Heart left ventricle (tissue), 16 donors: ENCODE data around the gene LPP. TPM values are rescaled to one million over a fixed set of nuclear protein-coding genes. Genes with fewer than 3 reads are reported as not detected.

ENCODE experiments used
- ATAC-seq, 4 donors: fragments of 200-7000 bp; cut with Tn5 transposase; one replicate each; pipeline ENCODE4 v1.9.1; 2020 to 2022; ENCODE audit warnings: moderate library complexity in 4 of 4, mild to moderate bottlenecking in 3 of 4, moderate number of reproducible peaks in 1 of 4
- DNase-seq, 5 donors: peaks; one replicate each; pipeline ENCODE4 v3.0.0-alpha.2; 2020
- H3K27ac ChIP-seq, 12 donors: fragments of 200-600 bp; sonication (generic) in 4 of 12; one replicate each; pipeline versions ENCODE4 v1.5.0 to v1.8.0; 2016 to 2022; ENCODE audit warnings: mild to moderate bottlenecking in 2 of 12
- H3K27me3 ChIP-seq, 9 donors: fragments of 200-600 bp; sonication (generic) in 2 of 9; one replicate each; pipeline versions ENCODE4 v1.5.1 to v1.8.0; 2016 to 2022; ENCODE audit warnings: mild to moderate bottlenecking in 3 of 9
- H3K36me3 ChIP-seq, 9 donors: fragments of 200-600 bp; sonication (generic) in 2 of 9; one replicate each; pipeline versions ENCODE4 v1.5.0 to v1.8.0; 2018 to 2022; ENCODE audit warnings: mild to moderate bottlenecking in 2 of 9
- H3K4me1 ChIP-seq, 12 donors: fragments of 200-600 bp; sonication (generic) in 4 of 12; one replicate each; pipeline versions ENCODE4 v1.5.0 to v1.8.0; 2016 to 2022; ENCODE audit warnings: mild to moderate bottlenecking in 3 of 12
- H3K4me3 ChIP-seq, 12 donors: fragments of 200-600 bp; sonication (generic) in 4 of 12; one replicate each; pipeline versions ENCODE4 v1.5.0 to v1.8.0; 2017 to 2022; ENCODE audit warnings: mild to moderate bottlenecking in 9 of 12, moderate library complexity in 4 of 12
- H3K9me3 ChIP-seq, 12 donors: fragments of 200-600 bp; sonication (generic) in 4 of 12; one replicate each; pipeline versions ENCODE4 v1.5.0 to v1.8.0; 2016 to 2022; ENCODE audit warnings: mild to moderate bottlenecking in 1 of 12
- CTCF ChIP-seq, 12 donors: fragments of 200-600 bp; sonication (generic) in 4 of 12; IDR thresholded peaks; one replicate each; pipeline versions ENCODE4 v1.5.0 to v1.8.0; 2018 to 2022; ENCODE audit warnings: antibody characterized with exemption in 12 of 12, mild to moderate bottlenecking in 5 of 12
- POLR2A ChIP-seq, 2 donors: fragments of 450-650 bp; IDR thresholded peaks; one replicate each; pipeline ENCODE4 v1.6.1; 2017; ENCODE audit warnings: antibody characterized with exemption in 2 of 2, mild to moderate bottlenecking in 2 of 2, moderate library complexity in 2 of 2
- whole genome bisulfite sequencing, 4 donors: extraction: QIAGEN DNeasy Blood & Tissue Kit in 2 of 4; methylation state at CpG; one replicate each; pipeline versions ENCODE4 v1.1.5 to v1.1.7; 2013 to 2018; 5-methylcytosine and 5-hydroxymethylcytosine counted together
- intact Hi-C, 10 donors: fragments of 100-400 bp; cut with DNase I; formaldehyde crosslinking; loops; one replicate each; pipeline versions ENCODE4 v1.11.1 to v1.14.2; 2022
- polyA plus RNA-seq, 2 donors: library from polyadenylated mRNA; stranded (reverse); fragments of 200-250 nt; gene quantifications; one replicate each; pipeline ENCODE4 v1.2.3, GENCODE V29; 2013
- total RNA-seq, 9 donors: library from RNA; depleted of rRNA in 2 of 9; stranded (reverse); fragments of >200 nt in 2 of 9; fragmentation: NEBNext Ultra II Directional in 3 of 9; extraction: Animal tissue kit (Norgen Biotek cat#: 25700) in 3 of 9; gene quantifications; one replicate each; pipeline versions ENCODE4 v1.1.0 to v1.2.4, GENCODE V29; 2016 to 2023
- donor health status: ischemic (EF 13 %, LVEDD 7.1; RV severe dilation, severe dysfunction).
- donor health status: healthy with polysubstance abuse.
- donor health status: DM: no; HTN: yes; CAD: no.
- donor health status: DM: no; HTN: no; CAD: no.
- donor health status: ischemic (EF 25% LVEDD 6.9; RV normal size, moderate dysfunction).
- donor health status: ischemic (EF 25% LVEDD 5.7; RV mildly dilated, moderate dysfunction).
- donor health status: healthy.
- donor health status: DM: yes; HTN: yes; CAD: no.
- donor health status: ischemic (EF 35%, LVEDD 5.7; RV mildly dilated, moderate dysfunction).
- donor health status: nonischemic (EF 11% LVEDD 7.7; RV severe dilation, severe dysfunction).
- donor health status: DM: yes; HTN: yes; CAD: no.
- donor health status: PGD.
- donor health status: ischemic (EF 29% LVEDD 5.4; RV normal size, mild dysfunction).
- donor health status: nonischemic (EF 23%, LVEDD 6.1; RV moderate dilation, normal function).

The LPP gene
- total and polyA plus RNA-seq, 11 donors: 9.2 to 178 (median 100) TPM

- peaks cover 0 to 38% (median 25%) of the 10 kb centered on the region in 9 donors for H3K36me3 ChIP-seq
- ATAC-seq: no peak
- DNase-seq: no peak
- peaks cover 0 to 9% (median 0%) of the 10 kb centered on the region in 12 donors for H3K4me1 ChIP-seq
- H3K4me3 ChIP-seq: no peak overlapping the region
- intact Hi-C loops: no loop called here
- no peak for TF ChIP-seq POLR2A (IDR thresholded peaks at IDR 0.05)
- no peak for TF ChIP-seq CTCF (IDR thresholded peaks at IDR 0.05)
- H3K9me3 ChIP-seq: no peaks in the 10 kb centered on the region
- WGBS, 4 donors: 58 to 69% (median 59%) methylated on average over 1 of the region's 1 CpG
- H3K27ac ChIP-seq: no peak overlapping the region
- H3K27me3 ChIP-seq: no peaks in the 10 kb centered on the region
These were observed 714.8 kb downstream of the LPP start for GRCh38 chr3:188868803-188869202.

GRCh38 chr3:188869628-188870027 lies 715.7 kb downstream of the LPP start:
- ATAC-seq: no peak
- no peak overlapping the region for H3K27ac ChIP-seq
- peaks cover 0 to 46% (median 34%) of the 10 kb centered on the region in 9 donors for H3K36me3 ChIP-seq
- DNase-seq: no peak
- 95 to 97% (median 96%) methylated on average over 3 of the region's 3 CpGs for WGBS, 4 donors
- H3K9me3 ChIP-seq: no peaks in the 10 kb centered on the region
- intact Hi-C loops: no loop called here
- TF ChIP-seq POLR2A (IDR thresholded peaks at IDR 0.05) (no peak), CTCF (IDR thresholded peaks at IDR 0.05) (no peak)
- peaks cover 0 to 9% (median 0%) of the 10 kb centered on the region in 12 donors for H3K4me1 ChIP-seq
- H3K27me3 ChIP-seq: no peaks in the 10 kb centered on the region
- no peak overlapping the region for H3K4me3 ChIP-seq

GRCh38 chr3:188870431-188870830 lies 716.5 kb downstream of the LPP start:
- 82 to 84% (median 83%) methylated on average over 8 of the region's 8 CpGs for WGBS, 4 donors
- DNase-seq (no peak), ATAC-seq (no peak)

GRCh38 chr3:188874576-188874975 lies 720.6 kb downstream of the LPP start:
- ATAC-seq: no peak
- H3K27ac ChIP-seq: no peak overlapping the region
- no peaks in the 10 kb centered on the region for H3K27me3 ChIP-seq
- no peak overlapping the region for H3K4me3 ChIP-seq
- intact Hi-C loops: no loop called here
- H3K36me3 ChIP-seq: peaks cover 3 to 58% (median 52%) of the 10 kb centered on the region in 9 donors
- no peak for DNase-seq
- no peak for TF ChIP-seq POLR2A (IDR thresholded peaks at IDR 0.05)
- no peak for TF ChIP-seq CTCF (IDR thresholded peaks at IDR 0.05)
- WGBS, 4 donors: 91 to 100% (median 96%) methylated on average over 1 of the region's 1 CpG
- no peaks in the 10 kb centered on the region for H3K9me3 ChIP-seq
- peaks cover 0 to 10% (median 0%) of the 10 kb centered on the region in 12 donors for H3K4me1 ChIP-seq

More at GRCh38 chr3:188870431-188870830, 716.5 kb downstream of the LPP start:
- Histone ChIP-seq H3K4me1 (peaks cover 0 to 9% (median 0%) of the 10 kb centered on the region in 12 donors), H3K4me3 (no peak overlapping the region), H3K27me3 (no peaks in the 10 kb centered on the region), H3K36me3 (peaks cover 3 to 54% (median 42%) of the 10 kb centered on the region in 9 donors), H3K9me3 (no peaks in the 10 kb centered on the region), H3K27ac (no peak overlapping the region)
- TF ChIP-seq POLR2A (IDR thresholded peaks at IDR 0.05): no peak
- no peak for TF ChIP-seq CTCF (IDR thresholded peaks at IDR 0.05)
- intact Hi-C loops: no loop called here
